ACHN (cell line): ENCODE data around the gene ZNF620.

Source experiments
- DNase-seq: peaks from one replicate; pipeline ENCODE4 v3.0.0-alpha.2; 2015
- in situ Hi-C: cut with HindIII; loops from 2 replicates; pipeline ENCODE4 v1.10.0; 2017; ENCODE audit warnings: low sequenced_read_pairs, low pct_ligation_motif_present, low pct_unique_long_range_greater_than_20kb

ZNF620 gene

GRCh38 chr3:40494698-40495097 lies 11.1 kb upstream of the ZNF620 start:
- in situ Hi-C loops = no loop called here
- DNase-seq = no peak

GRCh38 chr3:40497288-40497687 lies 8.6 kb upstream of the ZNF620 start:
- no peak for DNase-seq
- in situ Hi-C loops = no loop called here

GRCh38 chr3:40499952-40500351 lies 5.9 kb upstream of the ZNF620 start:
- in situ Hi-C loops = no loop called here
- no peak for DNase-seq

- in situ Hi-C loops = no loop called here
- no peak for DNase-seq
Observed at GRCh38 chr3:40502034-40502433, 3.8 kb upstream of the ZNF620 start.

GRCh38 chr3:40504636-40505430 lies 1.0 kb upstream of the ZNF620 start:
- in situ Hi-C loops = no loop called here
- peak; percentile 90 for DNase-seq

- in situ Hi-C loops = no loop called here
- no peak for DNase-seq
Observed at GRCh38 chr3:40511031-40511718, 5.3 kb downstream of the ZNF620 start.

- in situ Hi-C loops = no loop called here
- DNase-seq = no peak
Observed at GRCh38 chr3:40516201-40516600, 10.4 kb downstream of the ZNF620 start.

- no peak for DNase-seq
- in situ Hi-C loops = no loop called here
Observed at GRCh38 chr3:40518067-40518466, 12.2 kb downstream of the ZNF620 start.

- in situ Hi-C loops = no loop called here
- no peak for DNase-seq
Observed at GRCh38 chr3:40518848-40519247, 13.0 kb downstream of the ZNF620 start.

GRCh38 chr3:40521254-40521653 lies 15.4 kb downstream of the ZNF620 start:
- in situ Hi-C loops = no loop called here
- DNase-seq = no peak

GRCh38 chr3:40523781-40524180 lies 17.9 kb downstream of the ZNF620 start:
- DNase-seq = no peak
- in situ Hi-C loops = no loop called here

- in situ Hi-C loops = no loop called here
Observed at GRCh38 chr3:40524222-40524567, 18.4 kb downstream of the ZNF620 start.

GRCh38 chr3:40524568-40525285 lies 18.9 kb downstream of the ZNF620 start, which contains the start of gene ZNF621:
ZNF621 (plus strand) TSS chr3:40524960; CDS start chr3:40525841, 881 bp downstream.
- DNase-seq = peak; percentile 77
- in situ Hi-C loops = no loop called here

More at GRCh38 chr3:40524222-40524567, 18.4 kb downstream of the ZNF620 start:
- peak; percentile 7 for DNase-seq

- no peak for DNase-seq
- in situ Hi-C loops = no loop called here
Observed at GRCh38 chr3:40528426-40528825, 22.6 kb downstream of the ZNF620 start.

GRCh38 chr3:40532252-40532651 lies 26.4 kb downstream of the ZNF620 start:
- in situ Hi-C loops = no loop called here
- peak; percentile 4 for DNase-seq

- in situ Hi-C loops = no loop called here
Observed at GRCh38 chr3:40534283-40534682, 28.4 kb downstream of the ZNF620 start.

GRCh38 chr3:40546816-40547215 lies 41.0 kb downstream of the ZNF620 start:
- no peak for DNase-seq
- in situ Hi-C loops = no loop called here

More at GRCh38 chr3:40534283-40534682, 28.4 kb downstream of the ZNF620 start:
- DNase-seq = no peak

- DNase-seq = no peak
- in situ Hi-C loops = no loop called here
Observed at GRCh38 chr3:40550167-40550566, 44.3 kb downstream of the ZNF620 start.

- in situ Hi-C loops = no loop called here
- DNase-seq = no peak
Observed at GRCh38 chr3:40557575-40558161, 51.8 kb downstream of the ZNF620 start.
